HepG2 (cell line): ENCODE measurements around the gene UBR1. TPM values are rescaled to one million over a fixed set of nuclear protein-coding genes. Genes with fewer than 3 reads are reported as not detected.

Experiments used
- ATAC-seq: fragments of 200-7000 bp; cut with Tn5 transposase; 3 replicates; pipeline ENCODE4 v1.9.1; 2020; ENCODE audit warnings: mild to moderate bottlenecking, moderate library complexity
- BruUV-seq: library from RNA; stranded (reverse); fragments of 400-500 nt; replicated peaks from 2 replicates; lab custom pipeline; 2021; lab: Mats Ljungman, UMichigan
- CTCF ChIA-PET: fragments of 300-600 bp; formaldehyde crosslinking; extraction: SDS; loops from one replicate; lab custom pipeline; 2021; ENCODE audit warnings: low total read pairs, inconsistent platforms, low intra/inter-chr PET ratio; lab: Yijun Ruan, JAX
- POLR2A ChIA-PET: fragments of 350-600 bp; sonication (Branson Sonifier 250); formaldehyde crosslinking; loops from one replicate; lab custom pipeline; 2020; ENCODE audit warnings: antibody characterized with exemption, inconsistent platforms; lab: Yijun Ruan, JAX
- DNase-seq: peaks from one replicate; pipeline ENCODE4 v3.0.0-alpha.2; 2015; ENCODE audit warnings: low spot score
- FAIRE-seq: peaks from 3 replicates; lab custom pipeline; 2011; peaks lifted over from hg19 to GRCh38; lab: Jason Lieb, UNC
- H2AFZ ChIP-seq: one replicate; pipeline ENCODE4 v1.6.1; 2011; ENCODE audit warnings: low read length, inconsistent platforms
- H3K27ac ChIP-seq: fragments of 300-600 bp; 3 replicates; pipeline ENCODE4 v1.8.0; 2011; ENCODE audit warnings: mixed run types, mild to moderate bottlenecking, mixed read lengths, low read length, inconsistent platforms; ENCODE audit not compliant: insufficient read depth; ENCODE audit errors: extremely low read length
- H3K27me3 ChIP-seq, 2 experiments: fragments of 200-600 bp in 1 of 2; 2 replicates in 1 of 2; 3 replicates in 1 of 2; pipeline versions ENCODE4 v1.6.0 to v1.8.0; 2011; ENCODE audit warnings: low read length in 2 of 2, mild to moderate bottlenecking in 2 of 2, moderate library complexity in 2 of 2, inconsistent platforms in 1 of 2; ENCODE audit not compliant: insufficient read depth in 2 of 2, control insufficient read depth in 1 of 2
- H3K36me3 ChIP-seq, 2 experiments: fragments of 200-600 bp in 1 of 2; replicated peaks in 1 of 2; 2 replicates in 1 of 2; 3 replicates in 1 of 2; pipeline versions ENCODE4 v1.5.1 to v1.8.0; 2011; ENCODE audit warnings: low read length in 2 of 2, inconsistent platforms in 1 of 2; ENCODE audit not compliant: insufficient read depth in 2 of 2, control insufficient read depth in 1 of 2
- H3K4me1 ChIP-seq: 2 replicates; pipeline ENCODE4 v1.5.1; 2012; ENCODE audit warnings: low read length, inconsistent platforms; ENCODE audit not compliant: insufficient read depth
- H3K4me2 ChIP-seq: 2 replicates; pipeline ENCODE4 v1.6.0; 2011; ENCODE audit warnings: low read depth, low read length, inconsistent platforms
- H3K4me3 ChIP-seq, 3 experiments: fragments of 200-600 bp in 1 of 3; sonication (generic), shearing (Covaris generic) in 1 of 3; replicated peaks in 1 of 3; 2 replicates each; pipeline ENCODE4 v1.5.1; 2011 to 2016; ENCODE audit warnings: low read length in 3 of 3, inconsistent platforms in 2 of 3, low read depth in 2 of 3, mild to moderate bottlenecking in 2 of 3, control low read depth in 1 of 3, mixed read lengths in 1 of 3; ENCODE audit not compliant: insufficient read depth in 1 of 3
- H3K79me2 ChIP-seq: one replicate; pipeline ENCODE4 v1.6.1; 2011; ENCODE audit warnings: low read length, inconsistent platforms; ENCODE audit not compliant: insufficient read depth
- H3K9ac ChIP-seq: 2 replicates; pipeline ENCODE4 v1.6.0; 2011; ENCODE audit warnings: mild to moderate bottlenecking, low read depth, low read length, inconsistent platforms; ENCODE audit not compliant: insufficient read depth
- H3K9me3 ChIP-seq: 2 replicates; pipeline ENCODE4 v1.5.1; 2012; ENCODE audit warnings: mild to moderate bottlenecking, low read length
- H4K20me1 ChIP-seq: 2 replicates; pipeline ENCODE4 v1.6.0; 2011; ENCODE audit warnings: inconsistent platforms, mild to moderate bottlenecking, low read length, moderate library complexity; ENCODE audit not compliant: insufficient read depth
- CBX5 ChIP-seq: sonication (generic); formaldehyde crosslinking; IDR thresholded peaks from 2 replicates; pipeline ENCODE4 v1.4.0; 2020; ENCODE audit warnings: missing genetic modification reagents, borderline replicate concordance
- GMEB1 ChIP-seq: sonication (generic); formaldehyde crosslinking; IDR thresholded peaks from 2 replicates; pipeline ENCODE4 v1.5.1; 2020; ENCODE audit warnings: missing genetic modification reagents, mild to moderate bottlenecking, borderline replicate concordance
- GTF3A ChIP-seq: sonication (generic); formaldehyde crosslinking; conservative IDR thresholded peaks from 2 replicates; pipeline ENCODE4 v1.4.0; 2020; ENCODE audit warnings: mild to moderate bottlenecking, missing genetic modification reagents
- KDM5A ChIP-seq: fragments of 200-600 bp; sonication (generic); IDR thresholded peaks from 2 replicates; pipeline ENCODE4 v1.7.0; 2018; ENCODE audit warnings: antibody characterized with exemption, mild to moderate bottlenecking, low read length, borderline replicate concordance
- KMT2B ChIP-seq: IDR thresholded peaks from 2 replicates; pipeline ENCODE4 v1.6.1; 2016; ENCODE audit warnings: missing genetic modification reagents, missing compliant biosample characterization
- MLLT10 ChIP-seq: sonication (generic); formaldehyde crosslinking; IDR thresholded peaks from 2 replicates; pipeline ENCODE4 v1.4.0; 2020; ENCODE audit warnings: missing genetic modification reagents
- POLR2AphosphoS2 ChIP-seq: IDR thresholded peaks from 2 replicates; pipeline ENCODE4 v1.6.1; 2011; ENCODE audit warnings: low read depth, low read length, improper control_type of control experiment
- POLR2G ChIP-seq: fragments of 200-400 bp; formaldehyde crosslinking; IDR thresholded peaks from 2 replicates; pipeline ENCODE4 v1.6.1; 2018; ENCODE audit warnings: mild to moderate bottlenecking, low read depth, low read length, moderate library complexity
- SP140L ChIP-seq: sonication (generic); formaldehyde crosslinking; IDR thresholded peaks from 2 replicates; pipeline ENCODE4 v1.4.0; 2020; ENCODE audit warnings: missing genetic modification reagents, borderline replicate concordance
- ZNF235 ChIP-seq: sonication (generic); formaldehyde crosslinking; IDR thresholded peaks from 2 replicates; pipeline ENCODE4 v1.8.1; 2023; ENCODE audit warnings: mild to moderate bottlenecking, missing genetic modification reagents, borderline replicate concordance
- ZNF431 ChIP-seq: sonication (generic); formaldehyde crosslinking; IDR thresholded peaks from 2 replicates; pipeline ENCODE4 v1.9.0; 2022; ENCODE audit warnings: missing genetic modification reagents, low read depth, mild to moderate bottlenecking, borderline replicate concordance
- WGBS: methylation state at CpG from one replicate; pipeline ENCODE4 v1.1.6; 2017; ENCODE audit warnings: low lambda C conversion rate; 5-methylcytosine and 5-hydroxymethylcytosine counted together
- in situ Hi-C: cut with HindIII; loops from 2 replicates; pipeline ENCODE4 v1.10.0; 2017; ENCODE audit warnings: low pct_unique_long_range_greater_than_20kb; ENCODE audit not compliant: extremely low pct_ligation_motif_present
- intact Hi-C: fragments of 100-400 bp; cut with micrococcal nuclease; formaldehyde crosslinking; loops from one replicate; pipeline ENCODE4 v1.10.0; 2022; ENCODE audit not compliant: unreplicated experiment
- polyA plus RNA-seq, 8 experiments: library from polyadenylated mRNA; depleted of rRNA in 3 of 8; stranded (reverse) in 7 of 8; unstranded in 1 of 8; fragments of >200 nt; fragmentation: Illumina TruSeq in 4 of 8; extraction: Trizol in 4 of 8; gene quantifications; 2 replicates each; pipeline versions ENCODE4 v1.2.1 to v1.2.3, GENCODE V29; 2011 to 2016; ENCODE audit warnings: low read depth in 4 of 8, missing spikeins in 1 of 8, mixed read lengths in 1 of 8; ENCODE audit not compliant: insufficient read depth in 1 of 8
- total RNA-seq, 5 experiments: library from RNA; depleted of rRNA; stranded (reverse); fragments of >200 nt; fragmentation: Illumina TruSeq; extraction: Trizol; gene quantifications; 2 replicates each; pipeline ENCODE4 v1.2.3, GENCODE V29; 2016; ENCODE audit warnings: low read depth in 1 of 5
- TF ChIP-seq, protein P1 (sequence below): conservative IDR thresholded peaks from 2 replicates; pipeline ENCODE4 v1.6.1; 2018; ENCODE audit warnings: missing genetic modification reagents
- TF ChIP-seq, protein P2 (sequence below): IDR thresholded peaks from 2 replicates; pipeline ENCODE4 v1.6.1; 2016; ENCODE audit warnings: mild to moderate bottlenecking, missing biosample characterization, missing genetic modification reagents
- TF ChIP-seq, protein P3 (sequence below): IDR thresholded peaks from 2 replicates; pipeline ENCODE4 v1.6.1; 2012; ENCODE audit warnings: inconsistent platforms

UBR1 gene
- total and polyA plus RNA-seq, 2 of the 13 experiments (the other 11 are each of a cell fraction or from before 2014, with no cell fraction given) = 6.4 to 18.0 TPM

- 59% methylated on average over 3 of the region's 3 CpGs for WGBS
- H3K79me2 ChIP-seq = no peaks in the 10 kb centered on the region
- H3K4me1 ChIP-seq = no peaks in the 10 kb centered on the region
- CTCF ChIA-PET = no interaction called here
- no peaks in the 10 kb centered on the region for H3K36me3 ChIP-seq
- no peak overlapping the region for H2AFZ ChIP-seq
- intact Hi-C loops = no loop called here
- BruUV-seq = no TSS peak
- no peak overlapping the region for H3K4me3 ChIP-seq
- no peak for TF ChIP-seq MLLT10 (CRISPR knock-in tag)
- TF ChIP-seq GTF3A (CRISPR knock-in tag) = no peak
- TF ChIP-seq POLR2AphosphoS2 = no peak
- no peak for TF ChIP-seq GMEB1 (CRISPR knock-in tag)
- no peak for TF ChIP-seq CBX5
- TF ChIP-seq SP140L (CRISPR knock-in tag) = no peak
- TF ChIP-seq, protein P1, sequence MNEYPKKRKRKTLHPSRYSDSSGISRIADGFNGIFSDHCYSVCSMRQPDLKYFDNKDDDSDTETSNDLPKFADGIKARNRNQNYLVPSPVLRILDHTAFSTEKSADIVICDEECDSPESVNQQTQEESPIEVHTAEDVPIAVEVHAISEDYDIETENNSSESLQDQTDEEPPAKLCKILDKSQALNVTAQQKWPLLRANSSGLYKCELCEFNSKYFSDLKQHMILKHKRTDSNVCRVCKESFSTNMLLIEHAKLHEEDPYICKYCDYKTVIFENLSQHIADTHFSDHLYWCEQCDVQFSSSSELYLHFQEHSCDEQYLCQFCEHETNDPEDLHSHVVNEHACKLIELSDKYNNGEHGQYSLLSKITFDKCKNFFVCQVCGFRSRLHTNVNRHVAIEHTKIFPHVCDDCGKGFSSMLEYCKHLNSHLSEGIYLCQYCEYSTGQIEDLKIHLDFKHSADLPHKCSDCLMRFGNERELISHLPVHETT (CRISPR knock-in tag) = no peak
- no peak for TF ChIP-seq KMT2B (CRISPR knock-in tag)
- TF ChIP-seq, protein P2, sequence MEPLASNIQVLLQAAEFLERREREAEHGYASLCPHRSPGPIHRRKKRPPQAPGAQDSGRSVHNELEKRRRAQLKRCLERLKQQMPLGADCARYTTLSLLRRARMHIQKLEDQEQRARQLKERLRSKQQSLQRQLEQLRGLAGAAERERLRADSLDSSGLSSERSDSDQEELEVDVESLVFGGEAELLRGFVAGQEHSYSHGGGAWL (CRISPR knock-in tag) = no peak
- no peak for TF ChIP-seq ZNF431
- no peak for TF ChIP-seq KDM5A
- no peak for TF ChIP-seq ZNF235 (CRISPR knock-in tag)
- TF ChIP-seq POLR2G = no peak
- TF ChIP-seq, protein P3, sequence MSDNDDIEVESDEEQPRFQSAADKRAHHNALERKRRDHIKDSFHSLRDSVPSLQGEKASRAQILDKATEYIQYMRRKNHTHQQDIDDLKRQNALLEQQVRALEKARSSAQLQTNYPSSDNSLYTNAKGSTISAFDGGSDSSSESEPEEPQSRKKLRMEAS = no peak
- TF ChIP-seq, all 625 proteins: peak for 0
- in situ Hi-C loops = no loop called here
- Histone ChIP-seq H3K9ac (no peak overlapping the region), H4K20me1 (no peaks in the 10 kb centered on the region), H3K9me3 (no peaks in the 10 kb centered on the region), H3K27me3 (no peaks in the 10 kb centered on the region), H3K4me2 (no peak overlapping the region), H3K27ac (no peak overlapping the region)
- POLR2A ChIA-PET = no interaction called here
- FAIRE-seq = no peak
- no peak for DNase-seq
- no peak for ATAC-seq
Measured at GRCh38 chr15:43111354-43111753, 5.5 kb upstream of the UBR1 start.
